Progenitor cell of endocrine pancreas (in vitro differentiated cells): ENCODE results near the gene RIMBP2. TPM values are rescaled to one million over a fixed set of nuclear protein-coding genes. Genes with fewer than 3 reads are reported as not detected.

ENCODE experiments used
- DNase-seq: peaks from one replicate; pipeline ENCODE4 v3.0.0; 2021; ENCODE audit warnings: low spot score; ENCODE audit not compliant: unreplicated experiment
- H3K27ac Mint-ChIP-seq: 2 replicates; pipeline ENCODE4 v1.8.0; 2021; ENCODE audit warnings: mild to moderate bottlenecking, moderate library complexity, mixed read lengths
- H3K27me3 Mint-ChIP-seq: 2 replicates; pipeline ENCODE4 v1.8.0; 2021; ENCODE audit warnings: mixed read lengths
- H3K36me3 Mint-ChIP-seq: 2 replicates; pipeline ENCODE4 v1.8.0; 2022; ENCODE audit warnings: mixed read lengths; ENCODE audit not compliant: insufficient read depth
- H3K4me1 Mint-ChIP-seq: 2 replicates; pipeline ENCODE4 v1.8.0; 2021; ENCODE audit warnings: low read depth, mixed read lengths
- H3K4me3 Mint-ChIP-seq: 2 replicates; pipeline ENCODE4 v1.8.0; 2021; ENCODE audit warnings: low read depth, mild to moderate bottlenecking, moderate library complexity, mixed read lengths
- H3K9me3 Mint-ChIP-seq: 2 replicates; pipeline ENCODE4 v1.8.0; 2021; ENCODE audit warnings: low read depth, mixed read lengths
- CTCF ChIP-seq: fragments of 200-600 bp; sonication (generic); IDR thresholded peaks from one replicate; pipeline ENCODE4 v1.5.0; 2021; ENCODE audit warnings: antibody characterized with exemption, mild to moderate bottlenecking; ENCODE audit not compliant: unreplicated experiment
- total RNA-seq: library from RNA; stranded (reverse); gene quantifications from 2 replicates; pipeline ENCODE4 v1.2.1, GENCODE V29; 2021

Gene RIMBP2
- total RNA-seq, 1 donor from 2014 or later: 31.6 TPM

DNA sequence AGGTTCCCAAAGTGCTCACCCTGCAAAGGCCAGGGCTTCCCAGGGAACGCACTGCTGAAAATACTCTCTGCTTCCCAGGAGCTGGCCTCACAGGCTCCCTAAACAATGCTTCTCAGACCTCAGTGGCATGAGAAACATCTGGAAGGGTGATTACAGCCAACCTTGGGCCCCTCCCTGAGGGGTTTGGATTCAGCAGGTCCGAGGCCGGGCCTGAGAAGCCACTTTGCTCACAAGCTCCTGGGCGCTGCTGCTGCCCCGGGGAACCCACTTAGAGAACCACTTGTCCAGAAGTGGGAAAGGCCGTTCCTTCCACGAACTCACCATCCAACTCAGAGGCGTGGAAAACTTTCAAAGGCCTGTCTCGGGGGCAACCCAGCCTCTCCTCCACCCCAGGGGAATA lies 247.9 kb downstream of the RIMBP2 start:
- H3K36me3 Mint-ChIP-seq: no peaks in the 10 kb centered on the region
- no peak overlapping the region for H3K4me3 Mint-ChIP-seq
- peaks cover 7% of the 10 kb centered on the region for H3K9me3 Mint-ChIP-seq
- TF ChIP-seq CTCF: no peak
- no peak for DNase-seq
- H3K4me1 Mint-ChIP-seq: no peaks in the 10 kb centered on the region
- H3K27me3 Mint-ChIP-seq: peaks cover 2% of the 10 kb centered on the region
- H3K27ac Mint-ChIP-seq: no peak overlapping the region

- H3K9me3 Mint-ChIP-seq: peaks cover 7% of the 10 kb centered on the region
Observed at GRCh38 chr12:130465626-130466025, 250.5 kb downstream of the RIMBP2 start.

DNA sequence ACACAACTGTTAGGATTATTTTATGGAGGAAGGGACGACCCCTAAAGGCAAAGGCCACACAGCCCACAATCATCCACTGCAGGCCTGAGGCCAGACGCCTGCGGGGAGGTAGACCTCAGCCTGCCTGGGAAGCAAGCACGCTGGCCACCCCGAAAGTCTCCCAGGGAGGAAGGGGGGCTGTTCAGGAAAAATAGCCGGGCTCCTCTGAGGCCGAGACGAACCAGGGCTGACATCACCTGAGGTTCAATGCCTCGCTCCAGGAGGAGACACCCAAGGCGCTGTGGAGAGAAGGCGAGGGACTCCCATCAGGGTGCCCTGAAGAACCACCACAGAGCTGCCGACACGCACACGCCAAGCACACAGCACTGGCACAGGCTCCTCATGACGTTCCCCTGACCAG lies 251.1 kb downstream of the RIMBP2 start:
- TF ChIP-seq CTCF: no peak

More at GRCh38 chr12:130465626-130466025, 250.5 kb downstream of the RIMBP2 start:
- Mint-ChIP-seq H3K27ac (peak overlapping the region; percentile 59), H3K36me3 (no peaks in the 10 kb centered on the region), H3K27me3 (no peaks in the 10 kb centered on the region), H3K4me1 (no peaks in the 10 kb centered on the region), H3K4me3 (no peak overlapping the region)
- DNase-seq: no peak
- no peak for TF ChIP-seq CTCF

GRCh38 chr12:130463818-130464670 lies 252.1 kb downstream of the RIMBP2 start:
- Mint-ChIP-seq H3K9me3 (peaks cover 7% of the 10 kb centered on the region), H3K27ac (no peak overlapping the region), H3K4me3 (no peak overlapping the region), H3K27me3 (no peaks in the 10 kb centered on the region), H3K36me3 (no peaks in the 10 kb centered on the region), H3K4me1 (no peaks in the 10 kb centered on the region)
- no peak for DNase-seq
- no peak for TF ChIP-seq CTCF

More for the DNA sequence above, 251.1 kb downstream of the RIMBP2 start:
- H3K36me3 Mint-ChIP-seq: no peaks in the 10 kb centered on the region
- H3K27me3 Mint-ChIP-seq: no peaks in the 10 kb centered on the region
- H3K27ac Mint-ChIP-seq: no peak overlapping the region
- no peak for DNase-seq
- no peak overlapping the region for H3K4me3 Mint-ChIP-seq
- no peaks in the 10 kb centered on the region for H3K4me1 Mint-ChIP-seq
- peaks cover 7% of the 10 kb centered on the region for H3K9me3 Mint-ChIP-seq

DNA sequence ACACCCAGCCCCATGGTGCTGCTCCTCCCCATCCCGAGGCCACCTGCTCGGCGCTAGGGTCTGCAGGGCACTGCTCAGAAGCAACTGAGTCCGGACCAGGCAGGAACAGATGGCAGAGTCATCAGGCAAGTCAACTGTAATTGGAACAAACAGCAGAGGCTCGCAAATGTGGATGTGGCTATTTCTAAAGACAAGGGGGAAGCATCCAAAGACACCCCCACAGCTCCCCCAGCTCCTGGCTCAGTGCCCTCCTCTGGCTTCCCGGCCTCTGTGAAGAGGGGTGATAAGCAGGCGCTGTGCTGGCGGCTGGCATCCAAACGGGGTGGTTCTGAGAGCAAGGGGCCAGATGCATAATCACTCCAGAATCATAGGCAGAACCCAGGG lies 252.8 kb downstream of the RIMBP2 start:
- H3K9me3 Mint-ChIP-seq: peaks cover 7% of the 10 kb centered on the region

More for the DNA sequence above, 252.8 kb downstream of the RIMBP2 start:
- Mint-ChIP-seq H3K27me3 (no peaks in the 10 kb centered on the region), H3K36me3 (no peaks in the 10 kb centered on the region), H3K27ac (no peak overlapping the region), H3K4me3 (no peak overlapping the region), H3K4me1 (no peaks in the 10 kb centered on the region)
- DNase-seq: no peak
- no peak for TF ChIP-seq CTCF
